ENCODE data around the gene KASH5.
A peak's percentile ranks its signal among the peaks of the same experiment; 100 is the strongest.

KASH5 gene

GRCh38 chr19:49387936-49388372 is at the start of gene KASH5:
Gene KASH5 (plus strand): TSS chr19:49388249. CDS start chr19:49390884, 2,635 bp downstream.
- DNase-seq: no peak

GRCh38 chr19:49338691-49339300 is 49.3 kb upstream of the KASH5 start:
- DNase-seq: no peak

- peak; percentile 87 for DNase-seq
Measured at GRCh38 chr19:49339301-49340068, 48.6 kb upstream of the KASH5 start.

GRCh38 chr19:49340069-49340864 is 47.8 kb upstream of the KASH5 start:
- peak; percentile 37 for DNase-seq

- DNase-seq: no peak
Measured at GRCh38 chr19:49340865-49341718, 47.0 kb upstream of the KASH5 start.

- DNase-seq: no peak
Measured at GRCh38 chr19:49342291-49342721, 45.7 kb upstream of the KASH5 start.

GRCh38 chr19:49343123-49343522 is 44.9 kb upstream of the KASH5 start:
- no peak for DNase-seq

- no peak for DNase-seq
Measured at GRCh38 chr19:49344505-49345423, 43.3 kb upstream of the KASH5 start.

- DNase-seq: no peak
Measured at GRCh38 chr19:49347191-49347590, 40.9 kb upstream of the KASH5 start.

- DNase-seq: peak; percentile 40
Measured at GRCh38 chr19:49347835-49348234, 40.2 kb upstream of the KASH5 start.

GRCh38 chr19:49348305-49349189 is 39.5 kb upstream of the KASH5 start:
- no peak for DNase-seq

GRCh38 chr19:49349567-49349966 is 38.5 kb upstream of the KASH5 start:
- DNase-seq: no peak

- no peak for DNase-seq
Measured at GRCh38 chr19:49355909-49356353, 32.1 kb upstream of the KASH5 start.

- DNase-seq: no peak
Measured at GRCh38 chr19:49356382-49356781, 31.7 kb upstream of the KASH5 start.

GRCh38 chr19:49357186-49357585 is 30.9 kb upstream of the KASH5 start:
- no peak for DNase-seq

- DNase-seq: no peak
Measured at GRCh38 chr19:49359851-49360820, 27.9 kb upstream of the KASH5 start.

GRCh38 chr19:49361438-49362047 is 26.5 kb upstream of the KASH5 start:
- no peak for DNase-seq
